Measurements from ENCODE around the gene PLEKHB1.

- TF ChIP-seq CTCF (IDR thresholded peaks at IDR 0.05) (no peak), EP300 (IDR thresholded peaks at IDR 0.05) (no peak), POLR2A (IDR thresholded peaks at IDR 0.05) (no peak)
These were observed 14.2 kb downstream of the PLEKHB1 start for GRCh38 chr11:73660497-73661034.

All from ovary (tissue), 3 donors.